GM12801 (cell line): ENCODE data around the gene ZNF669.

Source experiments
- CTCF ChIP-seq: IDR thresholded peaks from one replicate; pipeline ENCODE4 v1.5.1; 2011; ENCODE audit warnings: control low read depth; ENCODE audit not compliant: insufficient read length; ENCODE audit errors: extremely low read depth

The ZNF669 gene

DNA sequence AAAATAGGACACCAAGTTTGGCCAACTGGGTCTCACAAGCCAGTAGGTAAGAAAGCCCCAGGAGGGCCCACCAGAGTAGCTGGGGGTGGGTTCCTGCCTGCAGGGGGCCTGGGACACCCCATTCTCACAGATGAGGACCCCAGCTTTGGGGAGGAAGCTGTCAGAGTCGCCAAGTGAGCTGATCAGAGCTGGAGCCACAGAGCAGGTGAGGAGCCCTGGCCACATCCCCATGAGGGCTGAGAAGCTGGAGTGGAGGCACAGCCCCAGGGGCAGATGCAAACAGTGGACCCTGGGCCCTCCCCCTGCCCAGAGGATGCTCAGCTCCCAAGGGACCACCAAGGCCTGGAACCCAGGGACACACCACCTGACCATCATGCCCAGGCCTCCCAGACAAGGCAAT is 16.9 kb downstream of the ZNF669 start:
- TF ChIP-seq CTCF = no peak

DNA sequence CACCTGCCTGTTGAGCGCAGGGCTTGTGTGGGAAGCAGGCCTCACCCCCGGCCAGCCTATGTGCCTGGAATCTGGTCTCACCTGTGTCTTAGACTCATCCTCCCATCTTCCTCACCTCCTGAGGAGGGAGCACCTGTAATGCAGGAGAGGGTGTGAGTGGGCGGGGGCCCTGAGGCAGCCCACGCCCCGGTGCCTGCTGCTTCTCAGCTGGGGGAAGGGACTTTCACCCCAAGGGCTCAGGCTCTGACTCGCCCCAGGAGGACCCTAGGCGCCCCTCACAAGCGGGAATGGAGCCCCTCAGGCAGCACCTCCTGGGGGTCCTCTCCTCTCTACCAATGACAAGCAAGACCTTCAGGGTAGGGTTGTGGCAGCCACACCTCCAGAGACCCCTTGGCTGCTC is 18.8 kb downstream of the ZNF669 start:
- TF ChIP-seq CTCF = no peak

- no peak for TF ChIP-seq CTCF
Measured at GRCh38 chr1:247084771-247085170, 19.4 kb downstream of the ZNF669 start.

GRCh38 chr1:247079141-247079874 is 24.8 kb downstream of the ZNF669 start:
- no peak for TF ChIP-seq CTCF

DNA sequence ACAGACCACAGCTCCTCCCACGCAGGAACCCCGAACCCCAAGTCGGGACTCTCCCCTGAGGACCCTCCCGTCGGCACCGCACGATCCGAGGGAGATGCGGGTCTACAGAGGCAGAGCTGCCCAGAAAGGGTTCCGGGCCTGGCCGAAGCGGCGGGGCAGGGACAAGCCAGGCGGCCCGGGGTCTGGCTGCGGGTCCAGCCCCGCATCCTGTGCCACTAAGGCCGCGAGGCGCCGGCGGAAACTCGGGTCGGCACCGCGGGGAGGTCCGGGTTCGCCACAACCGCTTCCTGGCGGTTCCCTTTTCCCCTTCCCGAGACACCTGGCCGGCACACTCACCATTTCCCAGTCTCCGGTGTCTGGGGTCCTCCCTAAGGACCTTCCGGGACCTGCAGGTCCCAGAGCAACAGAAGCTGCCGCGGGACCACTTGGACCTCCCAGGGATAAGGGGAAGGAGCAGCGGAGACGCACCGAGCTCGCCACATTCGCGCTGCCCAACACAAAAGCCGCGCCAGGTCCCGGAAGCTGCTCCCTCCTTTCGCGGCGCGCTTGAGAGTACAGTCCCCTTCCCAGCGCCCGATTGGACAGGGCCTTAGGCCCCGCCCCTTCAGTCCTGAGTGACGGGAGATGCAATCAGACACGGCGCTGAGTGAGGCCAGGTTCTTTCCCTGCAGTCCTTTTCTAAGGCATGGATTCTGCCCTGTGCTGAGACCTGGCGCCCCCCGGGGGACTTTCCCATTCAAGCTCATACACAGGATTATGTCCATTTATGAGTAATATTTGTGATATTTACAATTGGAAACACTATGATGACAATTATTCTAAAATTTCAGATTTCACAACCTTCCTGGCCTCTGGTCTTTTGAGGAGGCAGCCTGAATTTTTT is 25.7 kb downstream of the ZNF669 start, which contains the start of gene ZNF670:
Gene ZNF670 (minus strand): TSS at position 554 of the 883 bp plus-strand sequence. CDS start 215 bp downstream, at position 339.
- no peak for TF ChIP-seq CTCF

DNA sequence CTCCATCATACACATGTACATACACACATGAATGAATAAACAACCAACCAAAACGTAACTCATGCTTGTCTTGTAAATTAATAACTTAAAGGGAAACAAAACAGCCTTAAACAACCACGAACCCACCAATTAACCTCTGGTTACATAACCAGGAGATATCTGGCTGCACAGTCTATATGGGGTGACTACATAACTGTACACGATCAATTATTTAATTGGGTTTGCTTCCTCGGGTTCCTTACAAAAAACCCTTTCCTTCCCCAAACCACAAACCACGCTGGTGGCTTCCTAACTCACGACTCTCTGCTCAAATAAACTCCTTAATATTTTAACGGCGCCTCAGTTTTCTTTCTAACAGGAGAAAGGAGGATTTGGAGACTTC is 26.3 kb downstream of the ZNF669 start:
- no peak for TF ChIP-seq CTCF

DNA sequence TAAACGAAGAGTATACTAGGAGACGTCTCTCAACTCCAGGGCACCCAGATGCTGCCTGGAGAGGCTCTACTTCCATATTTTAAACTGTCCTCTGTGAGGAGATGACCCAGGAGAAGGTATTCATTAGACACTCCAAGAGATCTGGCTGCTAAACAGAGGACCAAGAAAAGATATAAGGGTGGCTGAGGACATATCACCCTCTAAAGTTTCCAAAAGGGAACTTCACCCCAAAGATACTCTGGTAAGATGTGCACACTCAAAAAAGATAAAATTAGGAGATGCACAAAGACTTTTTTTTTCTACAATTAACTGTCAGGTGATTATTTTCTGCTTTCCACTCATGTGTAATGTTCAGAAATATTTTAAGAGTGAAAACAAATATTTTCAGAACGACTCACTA is 26.9 kb downstream of the ZNF669 start:
- no peak for TF ChIP-seq CTCF
